ENCODE data around the gene NQO2.
"Not testable (repeated sequence)": the region's sequence is repeated elsewhere in the genome, so short reads cannot be mapped to it uniquely, and the experiment has no call there.

The NQO2 gene

DNA sequence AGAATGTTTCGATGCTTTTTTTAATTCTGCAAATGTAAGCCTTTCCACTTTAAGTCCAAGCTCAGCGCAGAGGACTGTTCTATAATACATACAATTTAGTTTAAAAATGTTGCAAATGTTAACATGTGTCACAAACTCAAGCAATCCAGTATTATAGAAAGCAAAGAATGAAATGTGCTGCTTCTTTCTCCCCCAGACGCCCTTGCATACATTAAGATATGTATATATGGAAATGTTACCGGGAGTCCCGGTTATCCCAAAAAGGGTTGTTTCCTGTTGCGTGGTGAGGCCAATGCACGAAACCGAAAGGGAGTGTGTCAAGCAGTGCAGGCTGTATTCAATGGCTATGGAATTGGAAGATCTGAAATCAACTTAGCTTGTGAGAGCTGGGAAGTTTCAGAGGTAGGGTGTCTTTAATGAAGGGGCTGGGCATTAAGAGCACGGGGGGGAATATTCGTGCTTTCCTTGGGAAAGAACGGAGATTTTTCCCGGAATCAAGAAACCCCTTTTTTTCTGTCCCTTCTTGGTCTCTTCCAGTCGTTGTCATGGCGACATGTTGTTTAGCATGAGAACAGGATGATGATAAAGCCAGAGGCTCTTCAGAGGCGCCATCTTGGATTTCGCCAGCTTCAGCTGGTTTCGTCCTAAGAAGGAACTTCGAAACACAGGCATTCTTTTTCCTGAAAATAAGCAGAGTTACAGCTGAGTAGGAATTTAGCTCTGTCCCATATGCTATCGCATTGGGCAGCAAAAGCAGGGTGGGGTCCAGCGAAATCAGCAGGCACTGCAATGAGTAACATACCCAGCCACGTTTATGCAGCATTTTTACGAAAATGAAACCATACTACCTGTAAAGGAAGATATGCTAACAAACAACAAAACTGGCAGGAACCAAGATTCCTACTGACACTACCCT, 10.1 kb upstream of the NQO2 start:
- peak; percentile 55 to 56 for DNase-seq (ENCODE audit: low read depth in 2 of 2, low spot score in 1 of 2)

DNA sequence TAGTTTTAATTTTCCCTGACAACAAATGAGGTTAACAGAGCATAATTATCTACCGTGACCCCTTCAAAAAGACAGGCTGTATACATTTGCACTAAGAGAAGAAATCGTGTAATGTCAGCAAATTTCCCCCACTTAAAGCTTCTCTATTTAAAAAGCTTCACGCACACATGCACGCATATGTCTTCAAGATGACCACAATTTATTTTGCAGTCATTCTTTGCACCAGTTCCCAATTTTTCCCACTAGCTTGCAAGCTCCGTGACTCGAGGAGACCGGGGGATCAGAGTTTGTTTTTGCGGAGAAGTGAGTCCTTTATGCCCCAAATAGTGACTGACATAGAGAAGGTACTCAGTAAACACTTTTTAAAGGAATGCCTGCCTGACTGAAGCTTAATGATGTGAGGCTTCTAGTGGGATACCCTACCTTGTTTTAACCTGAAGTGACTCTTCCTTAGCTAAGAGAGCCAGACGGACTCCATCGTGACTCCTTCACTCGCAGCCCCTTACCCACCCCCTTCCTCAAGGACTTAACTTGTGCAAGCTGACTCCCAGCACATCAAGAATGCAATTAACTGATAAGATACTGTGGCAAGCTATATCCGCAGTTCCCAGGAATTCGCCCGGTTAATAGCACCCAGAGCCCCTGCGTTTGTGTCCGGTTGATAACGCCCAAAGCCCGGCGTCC, 9.3 kb upstream of the NQO2 start:
- no peak for DNase-seq (ENCODE audit: low read depth in 2 of 2, low spot score in 1 of 2)

DNA sequence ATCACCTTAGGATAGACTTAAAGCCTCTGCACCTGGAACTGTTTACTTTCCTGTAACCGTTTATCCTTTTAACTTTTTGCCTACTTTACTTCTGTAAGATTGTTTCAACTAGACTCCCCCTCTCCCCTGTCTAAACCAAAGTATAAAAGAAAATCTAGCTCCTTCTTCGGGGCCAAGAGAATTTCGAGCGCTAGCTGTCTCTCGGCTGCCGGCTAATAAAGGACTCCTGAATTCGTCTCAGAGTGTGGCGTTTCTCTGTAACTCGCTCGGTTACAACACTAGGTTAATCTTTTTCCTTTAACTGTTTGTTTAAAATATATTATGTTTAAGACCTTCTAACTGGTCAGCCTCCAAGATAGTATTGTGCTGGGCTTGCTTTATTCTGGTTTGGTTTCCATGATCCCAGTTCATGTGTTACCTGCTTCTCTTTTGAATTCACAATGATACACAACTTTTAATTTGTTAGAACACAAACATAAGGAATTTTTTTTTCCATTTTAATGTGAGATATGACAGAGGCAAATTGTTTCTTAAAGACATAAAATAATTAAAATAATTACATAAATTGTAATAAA, 8.7 kb upstream of the NQO2 start:
- DNase-seq (ENCODE audit: low read depth in 2 of 2, low spot score in 1 of 2) = no peak

DNA sequence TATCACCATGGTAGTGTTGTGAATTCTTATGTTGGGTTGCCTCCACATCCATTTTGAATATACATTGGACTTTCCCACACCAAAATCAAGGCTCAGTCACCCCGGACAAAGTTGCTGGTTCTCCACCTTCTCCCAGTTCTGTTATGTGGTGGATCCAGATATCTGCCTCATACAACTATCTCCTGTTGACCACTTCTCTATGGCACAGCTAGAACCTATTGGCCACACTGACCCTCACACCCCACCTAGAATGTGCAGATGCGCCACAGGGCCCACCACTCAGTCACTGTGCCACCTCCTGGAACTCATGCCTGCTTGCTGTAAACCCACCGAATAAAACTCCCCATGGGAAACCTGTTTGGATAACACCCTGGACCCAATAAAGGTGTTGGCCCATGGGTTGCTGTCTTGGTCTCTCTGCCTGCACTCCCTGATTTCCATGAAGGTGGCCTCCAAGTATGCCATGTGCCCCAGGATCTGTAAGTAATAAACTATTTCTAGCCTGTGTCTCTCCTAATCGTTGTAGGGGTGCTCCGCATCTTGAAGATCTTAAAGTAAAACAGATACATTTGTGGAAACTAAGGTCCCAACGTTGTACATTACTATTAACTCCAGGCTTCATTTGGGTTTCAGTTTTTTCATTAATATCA, 7.2 kb upstream of the NQO2 start:
- no peak for DNase-seq (ENCODE audit: low read depth in 2 of 2, low spot score in 1 of 2)

DNA sequence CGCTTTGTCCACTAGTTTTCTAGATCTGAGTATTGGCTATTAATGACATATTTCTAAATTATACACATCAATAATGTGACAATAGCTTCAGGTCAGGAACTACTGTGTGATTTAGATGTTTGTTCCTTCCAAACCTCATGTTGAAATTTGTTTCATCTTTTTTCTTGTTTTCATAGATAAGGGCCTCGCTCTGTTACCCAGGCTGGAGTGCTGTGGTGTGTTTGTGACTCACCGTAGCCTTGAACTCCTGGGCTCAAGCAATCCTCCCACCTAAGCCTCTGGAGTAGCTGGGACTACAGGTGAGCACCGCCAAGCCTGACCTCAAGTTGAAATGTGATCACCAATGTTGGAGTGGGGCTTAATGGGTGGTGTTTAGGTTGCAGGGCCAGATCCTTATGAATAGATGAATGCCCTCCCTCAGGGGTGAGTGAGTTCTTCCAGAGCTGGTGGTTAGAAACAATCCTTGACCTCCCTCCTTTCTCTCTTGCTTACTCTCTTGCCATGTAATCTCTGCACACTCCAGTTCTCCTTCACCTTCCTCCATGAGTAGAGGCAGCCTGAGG, 5.9 kb upstream of the NQO2 start:
- no peak for DNase-seq (ENCODE audit: low read depth in 2 of 2, low spot score in 1 of 2)

DNA sequence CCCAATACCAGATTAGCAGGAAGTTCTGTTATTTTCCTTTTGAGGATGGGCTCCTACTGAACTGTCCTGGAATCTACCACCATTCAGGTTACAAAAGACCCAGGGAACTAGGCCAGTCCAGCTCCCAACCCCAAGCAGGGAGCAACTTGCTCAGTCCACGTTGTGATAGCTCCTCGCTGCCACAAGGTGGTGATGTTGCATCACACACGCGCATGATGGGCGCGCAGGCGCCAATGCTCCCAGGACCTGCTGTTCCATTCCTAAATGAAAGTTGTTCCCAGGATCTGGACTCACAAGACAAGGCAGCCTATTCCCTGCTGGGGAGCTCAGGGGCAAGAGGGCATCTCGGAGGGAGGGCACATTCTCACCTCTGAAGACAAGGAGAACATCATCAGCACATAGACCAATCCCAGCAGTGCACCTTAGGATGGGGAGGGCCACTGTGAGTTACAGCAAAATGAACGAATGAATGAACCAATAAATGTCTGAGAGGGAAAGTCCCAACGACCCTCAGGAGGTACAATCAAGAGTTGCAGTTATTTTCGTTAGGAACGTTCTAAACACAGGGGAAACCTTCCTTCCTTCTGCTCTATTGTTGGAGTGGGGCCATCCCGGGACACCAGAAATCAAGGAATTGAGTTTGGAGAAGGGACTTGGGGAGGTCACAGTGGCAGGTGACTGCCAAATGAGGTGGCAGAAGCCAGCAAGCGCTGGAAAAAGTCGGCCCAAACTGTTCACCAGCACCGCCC, 1.3 kb upstream of the NQO2 start:
- DNase-seq (ENCODE audit: low read depth in 2 of 2, low spot score in 1 of 2) = not testable (repeated sequence)

DNA sequence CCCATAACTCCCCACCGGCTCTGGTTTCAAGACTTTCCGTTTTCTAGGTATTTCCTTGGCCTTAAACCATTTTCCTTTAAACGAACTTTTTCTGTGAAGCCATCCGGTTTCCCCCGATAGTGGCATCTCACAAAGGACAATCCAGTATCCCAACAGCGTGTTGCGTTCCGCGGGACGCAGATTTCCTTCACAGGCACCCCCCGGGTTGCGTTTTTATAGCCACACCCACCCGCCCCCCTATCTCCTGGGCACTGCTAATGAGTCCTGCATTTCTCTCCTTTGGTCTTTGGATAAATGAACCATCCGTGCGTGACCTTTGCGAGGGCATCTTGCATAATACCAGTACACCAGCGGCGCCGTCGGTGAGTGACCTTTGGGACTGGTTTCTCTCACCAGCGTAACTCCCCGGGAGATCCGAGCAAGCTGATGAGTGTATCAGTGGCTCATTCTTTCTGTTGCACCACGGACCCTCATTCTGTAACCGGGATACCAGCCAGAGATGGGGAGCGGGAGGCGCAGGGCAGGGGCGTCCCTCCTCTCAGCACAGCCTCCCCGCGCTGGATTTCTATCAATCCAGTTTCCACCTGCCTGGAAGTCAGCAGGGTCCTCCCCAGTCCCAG, 586 bp upstream of the NQO2 start:
- DNase-seq (ENCODE audit: low read depth in 2 of 2, low spot score in 1 of 2) = peak in 1 of 2 donors; percentile 41

DNA sequence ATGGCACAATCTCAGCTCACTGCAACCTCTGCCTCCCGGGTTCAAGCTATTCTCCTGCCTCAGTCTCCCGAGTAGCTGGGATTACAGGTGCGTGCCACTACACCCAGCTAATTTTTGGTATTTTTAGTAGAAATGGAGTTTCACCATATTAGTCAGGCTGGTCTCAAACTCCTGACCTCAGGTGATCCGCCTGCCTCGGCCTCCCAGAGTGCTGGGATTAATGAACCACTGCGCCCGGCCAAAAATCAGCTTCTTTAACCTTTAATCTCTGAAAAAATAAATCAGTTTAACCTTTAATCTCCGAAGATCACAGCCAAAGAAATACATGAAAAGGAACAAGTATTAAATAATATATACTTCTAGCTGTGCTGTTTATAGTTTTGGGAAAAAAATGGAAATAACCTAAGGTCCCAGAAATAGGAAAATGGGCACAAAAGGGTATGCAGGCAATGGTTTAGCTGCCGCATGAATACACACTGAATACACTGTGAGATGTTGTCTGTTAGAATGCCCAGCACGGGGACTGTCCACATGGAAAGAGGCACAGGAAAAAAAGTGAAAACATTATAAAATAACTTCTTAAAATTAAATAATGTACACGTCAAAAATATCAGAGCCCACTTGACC, 1.6 kb downstream of the NQO2 start:
- DNase-seq (ENCODE audit: low read depth in 2 of 2, low spot score in 1 of 2) = no peak

DNA sequence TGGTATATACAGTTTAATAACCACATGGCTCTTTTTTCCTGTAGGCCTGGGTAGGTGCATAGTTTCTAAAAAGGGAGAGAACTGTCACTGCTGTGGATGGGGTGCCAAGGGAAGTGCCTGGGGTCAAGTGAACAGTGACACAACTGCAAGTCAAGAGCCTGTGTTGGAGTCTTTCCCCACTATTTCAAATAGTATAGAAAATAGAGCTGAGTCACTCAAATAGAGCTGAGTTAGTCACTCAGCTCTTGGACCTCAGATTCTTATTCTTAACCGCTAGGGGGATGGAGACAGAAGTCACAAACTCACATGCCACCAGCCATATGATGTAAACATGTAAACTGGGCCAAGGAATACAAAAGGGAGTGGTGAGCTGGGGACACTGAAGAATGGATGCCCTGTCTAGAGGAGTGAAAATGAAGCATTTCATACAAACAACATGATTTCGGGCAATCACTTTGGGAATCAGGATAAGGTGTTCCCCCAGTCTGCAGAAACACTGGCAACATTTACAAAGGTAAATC, 2.1 kb downstream of the NQO2 start:
- no peak for DNase-seq (ENCODE audit: low read depth in 2 of 2, low spot score in 1 of 2)

DNA sequence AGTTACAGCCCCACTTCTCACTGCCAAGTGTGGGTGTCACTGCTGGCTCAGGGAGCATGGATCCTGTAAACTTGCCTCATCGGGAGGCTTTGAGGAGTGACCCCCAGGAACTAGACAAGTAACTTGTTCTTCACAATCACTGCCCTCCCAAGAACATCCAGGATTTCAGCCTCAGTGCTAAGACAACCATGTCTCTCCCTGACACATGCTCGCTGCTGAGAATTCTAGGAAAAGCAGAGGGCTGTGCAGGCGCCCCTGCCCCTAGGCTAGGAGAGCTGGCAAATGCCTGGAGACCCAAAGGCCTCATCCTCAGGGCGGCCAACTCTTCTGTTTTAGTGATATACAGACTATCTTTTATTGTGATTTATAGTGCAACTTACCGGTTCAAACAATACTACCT, 3.5 kb downstream of the NQO2 start:
- not testable (repeated sequence) for DNase-seq (ENCODE audit: low read depth in 2 of 2, low spot score in 1 of 2)

DNA sequence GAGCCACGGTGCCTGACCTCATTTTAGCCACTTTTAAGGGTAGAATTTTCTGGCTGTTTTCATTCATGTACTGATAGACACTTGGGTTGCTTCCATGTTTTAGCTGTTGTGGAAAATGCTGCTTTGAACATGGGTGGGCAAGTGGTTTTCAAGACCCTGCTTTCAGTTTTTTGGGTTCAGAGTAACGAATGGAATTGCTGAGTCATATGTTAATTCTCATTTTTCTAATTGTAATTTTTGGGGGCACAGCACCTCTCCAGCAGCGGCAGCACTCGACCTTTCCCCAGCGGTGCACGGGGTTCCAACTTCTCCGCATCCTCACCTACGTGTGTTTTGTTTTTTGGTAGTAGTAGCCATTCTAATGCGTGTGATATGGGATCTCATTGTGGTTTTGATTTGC, 5.4 kb downstream of the NQO2 start:
- DNase-seq (ENCODE audit: low read depth in 2 of 2, low spot score in 1 of 2) = no peak

DNA sequence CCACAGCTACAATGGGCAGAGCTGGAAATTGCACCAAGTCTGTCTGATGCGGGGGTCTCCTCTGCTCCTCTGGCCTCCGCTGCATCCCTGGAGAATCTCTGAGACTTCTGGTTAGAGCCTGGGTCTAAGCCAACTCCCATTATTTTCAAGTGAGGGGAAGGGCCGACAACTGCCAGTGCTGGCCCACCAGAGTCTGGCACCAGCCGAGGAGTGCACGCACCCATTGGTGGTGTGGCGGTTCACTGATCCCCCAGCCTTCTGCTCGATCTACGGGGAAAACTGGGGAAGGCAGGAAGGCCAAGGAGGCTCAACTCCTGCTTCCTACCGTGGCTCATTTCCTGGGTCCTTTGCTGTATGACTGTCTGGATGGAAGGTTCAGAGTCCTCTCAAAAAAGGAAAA, 6.2 kb downstream of the NQO2 start:
- DNase-seq (ENCODE audit: low read depth in 2 of 2, low spot score in 1 of 2) = no peak

DNA sequence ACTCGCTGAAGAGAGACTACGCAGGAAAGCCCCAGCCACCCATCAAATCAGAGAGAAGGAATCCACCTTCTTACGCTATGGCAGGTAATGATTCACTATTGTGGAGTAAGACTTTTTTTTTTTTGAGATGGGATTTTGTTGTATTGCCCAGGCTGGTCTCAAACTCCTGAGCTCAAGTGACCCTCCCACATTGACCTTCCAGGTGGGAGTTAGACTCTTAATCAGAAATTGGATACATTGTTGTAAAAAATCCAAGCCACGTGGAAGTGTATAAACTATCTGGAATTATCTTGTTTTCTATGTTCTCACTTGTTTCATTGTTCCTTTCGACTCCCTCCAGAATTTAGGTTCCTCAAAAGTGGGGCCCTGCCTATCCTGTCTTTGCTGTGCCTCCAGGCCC, 6.8 kb downstream of the NQO2 start:
- no peak for DNase-seq (ENCODE audit: low read depth in 2 of 2, low spot score in 1 of 2)

DNA sequence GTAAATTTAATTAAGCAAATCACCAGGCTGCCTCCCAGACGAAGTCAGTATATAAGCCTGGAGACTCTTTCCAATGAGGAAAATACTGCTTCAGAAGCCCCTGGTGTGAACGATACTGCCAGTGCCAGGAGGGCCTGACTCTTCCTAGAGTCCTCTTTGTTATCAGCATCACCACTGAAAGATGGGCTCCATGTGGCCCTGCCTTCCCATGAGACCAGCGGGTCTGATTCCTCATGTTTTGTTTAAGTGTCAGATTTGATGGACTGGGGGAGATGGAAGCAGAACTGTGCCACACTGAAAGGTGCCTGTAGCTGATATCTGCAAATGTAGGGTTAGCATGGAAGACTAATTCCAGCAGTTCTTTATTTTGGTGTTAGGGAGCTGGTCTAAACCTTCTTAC, 7.9 kb downstream of the NQO2 start:
- DNase-seq (ENCODE audit: low read depth in 2 of 2, low spot score in 1 of 2) = no peak

DNA sequence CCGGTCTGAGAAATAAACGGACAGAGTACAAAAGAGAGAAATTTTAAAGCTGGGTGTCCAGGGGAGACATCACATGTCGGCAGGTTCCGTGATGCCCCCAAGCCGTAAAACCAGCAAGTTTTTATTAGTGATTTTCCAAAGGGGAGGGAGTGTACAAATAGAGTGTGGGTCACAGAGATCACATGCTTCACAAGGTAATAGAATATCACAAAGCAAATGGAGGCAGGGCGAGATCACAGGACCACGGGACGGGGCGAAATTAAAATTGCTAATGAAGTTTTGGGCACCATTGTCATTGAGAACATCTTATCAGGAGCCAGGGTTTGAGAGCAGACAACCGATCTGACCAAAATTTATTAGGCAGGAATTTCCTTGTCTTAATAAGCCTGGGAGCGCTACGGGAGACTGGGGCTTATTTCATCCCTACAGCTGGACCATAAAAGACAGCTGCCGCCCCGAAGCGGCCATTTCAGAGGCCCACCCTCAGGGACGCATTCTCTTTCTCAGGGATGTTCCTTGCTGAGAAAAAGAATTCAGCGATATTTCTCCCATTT, 9.1 kb downstream of the NQO2 start:
- not testable (repeated sequence) for DNase-seq (ENCODE audit: low read depth in 2 of 2, low spot score in 1 of 2)

DNA sequence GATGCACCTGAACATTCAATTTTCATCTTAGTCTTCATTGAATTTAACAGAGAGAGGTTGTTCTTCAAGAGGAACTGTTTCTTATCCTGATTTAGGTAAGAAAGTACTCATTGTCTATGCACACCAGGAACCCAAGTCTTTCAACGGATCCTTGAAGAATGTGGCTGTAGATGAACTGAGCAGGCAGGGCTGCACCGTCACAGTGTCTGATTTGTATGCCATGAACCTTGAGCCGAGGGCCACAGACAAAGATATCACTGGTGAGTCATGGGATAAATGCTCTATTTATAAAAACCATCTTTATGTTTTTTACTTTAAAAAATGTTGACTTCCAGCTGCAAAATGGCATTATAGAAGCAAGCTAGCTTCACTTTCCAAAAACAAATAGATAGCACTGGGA, 10.2 kb downstream of the NQO2 start:
- no peak for DNase-seq (ENCODE audit: low read depth in 2 of 2, low spot score in 1 of 2)

DNA sequence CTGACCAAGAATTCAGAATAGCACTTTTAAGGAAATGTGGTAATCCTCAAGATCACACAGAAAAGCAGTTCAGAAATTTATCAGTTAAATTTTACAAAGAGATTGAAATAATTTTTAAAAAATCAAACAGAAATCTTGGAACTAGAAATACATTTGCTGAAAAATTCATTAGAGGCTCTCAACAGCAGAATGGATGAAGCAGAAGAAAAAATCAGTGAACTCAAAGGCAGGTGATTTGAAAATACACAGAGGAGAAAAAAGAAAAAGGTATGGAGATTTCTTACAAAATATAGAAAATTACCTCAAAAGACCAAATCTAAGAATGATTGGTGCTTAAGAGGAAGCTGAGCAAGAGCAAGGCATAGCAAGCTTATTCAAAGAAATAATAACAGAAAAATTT, 11.5 kb downstream of the NQO2 start:
- DNase-seq (ENCODE audit: low read depth in 2 of 2, low spot score in 1 of 2) = no peak

DNA sequence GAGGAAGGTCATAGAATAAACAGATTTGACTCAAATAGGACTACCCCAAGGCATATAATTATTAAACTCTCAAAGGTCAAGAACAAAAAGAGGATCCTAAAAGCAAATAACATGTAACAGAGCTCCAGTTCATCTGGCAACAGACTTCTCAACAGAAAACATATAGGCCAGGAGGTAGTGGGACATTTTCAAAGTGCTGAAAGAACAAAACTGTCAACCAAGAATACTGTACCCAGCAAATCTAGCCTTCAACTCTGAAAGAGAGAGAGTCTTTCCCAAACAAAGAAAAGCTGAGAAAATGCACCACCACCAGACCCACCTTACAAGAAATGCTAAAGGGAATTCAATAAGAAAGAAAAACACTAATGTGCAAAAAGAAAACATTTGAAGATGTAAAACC, 11.9 kb downstream of the NQO2 start:
- DNase-seq (ENCODE audit: low read depth in 2 of 2, low spot score in 1 of 2) = no peak

DNA sequence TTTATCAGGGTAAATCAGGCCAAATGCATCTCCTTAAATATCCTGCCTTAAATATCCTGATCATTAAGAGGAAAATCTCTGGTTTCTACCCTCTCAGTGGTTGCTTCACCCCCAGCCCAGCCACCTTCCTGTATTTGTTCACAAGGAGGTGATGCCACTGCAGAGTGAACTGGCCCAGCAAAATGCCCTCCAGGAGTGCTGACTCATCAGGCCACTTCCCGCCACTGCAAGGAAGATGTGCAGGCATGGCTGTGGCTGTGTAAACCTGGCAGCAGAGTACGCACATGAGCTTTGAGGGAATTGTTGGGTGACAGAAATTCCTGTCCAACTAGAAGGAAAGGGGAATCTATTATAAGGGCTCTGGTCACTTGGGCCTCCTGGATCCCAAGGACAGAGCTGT, 13.8 kb downstream of the NQO2 start:
- no peak for DNase-seq (ENCODE audit: low read depth in 2 of 2, low spot score in 1 of 2)

All from stimulated activated CD8-positive, alpha-beta memory T cell treated with anti-CD3 and anti-CD28 coated beads, Interleukin-4, amount 100 ng/mL, for 4 hours (primary cell).